IPS-18c (cell line): ENCODE results near the gene MAP4K3.

Experiments
- H3K4me3 ChIP-seq: 2 replicates; pipeline ENCODE4 v1.7.0; 2013; ENCODE audit warnings: low read depth, mild to moderate bottlenecking, low read length, moderate library complexity; ENCODE audit not compliant: insufficient read depth
- H3K9me3 ChIP-seq: one replicate; pipeline ENCODE4 v1.6.1; 2013; ENCODE audit warnings: mild to moderate bottlenecking, low read length, moderate library complexity; ENCODE audit not compliant: control insufficient read depth, insufficient read depth

Gene MAP4K3

DNA sequence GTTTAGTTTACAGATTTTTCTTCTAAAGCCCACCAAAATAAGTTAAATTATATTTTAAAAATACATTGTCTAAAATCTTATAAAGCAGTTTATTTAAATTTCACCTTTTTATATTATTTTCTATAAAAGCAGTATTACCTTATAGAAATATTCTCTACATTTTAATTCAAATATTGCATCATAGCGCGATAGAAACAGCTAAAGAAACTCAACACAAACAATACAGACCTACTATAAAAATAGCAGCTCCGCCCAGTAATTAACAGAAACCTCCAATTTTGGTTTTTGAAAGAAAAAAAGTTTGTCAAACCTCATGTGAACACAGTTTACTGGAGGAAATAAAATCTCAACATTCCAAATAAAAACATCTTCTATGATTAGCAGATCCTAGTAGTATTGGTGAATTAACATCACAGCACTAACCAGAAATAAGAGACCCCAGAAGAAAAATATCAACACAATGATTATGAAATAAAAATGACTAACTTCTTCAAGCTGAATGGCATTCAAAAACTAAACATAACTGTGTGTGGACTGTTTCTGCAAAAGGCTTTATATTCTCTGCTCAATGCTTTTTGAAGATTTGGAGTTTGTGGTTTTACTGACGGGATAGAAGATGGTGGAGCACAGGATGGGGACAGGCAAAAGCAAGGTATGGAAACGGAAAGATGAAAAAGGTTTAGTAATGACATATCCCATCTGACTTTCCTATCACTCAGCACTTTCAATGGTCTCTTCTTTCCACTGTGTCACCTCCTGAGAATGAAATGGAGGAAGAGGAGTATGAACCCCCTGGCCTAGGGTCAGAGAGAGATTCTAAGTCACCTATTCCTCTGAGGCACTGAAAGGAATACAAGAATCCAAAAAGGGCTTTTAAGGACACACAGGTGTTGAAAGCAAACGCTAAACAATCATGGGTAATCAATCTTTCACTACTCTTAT, 17.5 kb downstream of the MAP4K3 start:
- H3K4me3 ChIP-seq: no peak overlapping the region
- no peaks in the 10 kb centered on the region for H3K9me3 ChIP-seq

DNA sequence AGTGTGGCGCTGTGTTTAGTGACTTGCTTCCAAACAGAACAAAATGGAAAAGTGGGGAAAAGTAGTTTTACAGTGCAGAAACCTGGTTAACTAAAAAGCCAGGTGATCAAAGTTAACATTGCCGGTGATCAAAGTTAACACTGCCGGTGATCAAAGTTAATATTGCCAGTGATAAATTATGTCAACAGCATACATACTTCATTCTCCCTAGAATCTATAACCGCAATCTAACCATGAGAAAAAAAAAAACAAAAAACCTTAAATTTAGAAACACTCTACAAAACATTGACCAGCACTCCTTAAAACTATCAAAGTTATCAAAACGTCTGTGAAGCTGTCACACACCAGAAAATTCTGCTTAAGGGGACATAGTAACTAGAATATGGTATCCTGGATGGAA, 18.6 kb downstream of the MAP4K3 start:
- H3K9me3 ChIP-seq: no peaks in the 10 kb centered on the region
- H3K4me3 ChIP-seq: no peak overlapping the region

DNA sequence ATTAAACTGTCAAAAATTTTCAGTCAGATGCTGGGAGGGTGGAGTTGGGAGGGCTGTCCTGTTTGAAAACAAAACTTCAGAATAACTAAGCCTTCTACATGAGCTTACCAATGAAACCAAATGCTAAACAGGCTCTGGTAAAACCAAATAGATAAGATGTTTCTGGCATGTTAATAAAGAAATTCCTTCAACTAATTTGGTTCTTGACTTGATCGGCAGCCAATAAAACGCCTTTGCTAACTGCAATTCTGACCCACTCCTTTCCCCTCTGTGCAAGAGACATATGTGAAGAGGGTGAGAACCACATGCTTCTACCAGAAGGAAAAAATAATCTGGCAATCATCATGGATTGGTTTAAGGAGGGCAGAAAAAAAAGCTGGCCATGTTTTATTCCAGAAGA, 20.9 kb downstream of the MAP4K3 start:
- Histone ChIP-seq H3K9me3 (no peaks in the 10 kb centered on the region), H3K4me3 (no peak overlapping the region)

DNA sequence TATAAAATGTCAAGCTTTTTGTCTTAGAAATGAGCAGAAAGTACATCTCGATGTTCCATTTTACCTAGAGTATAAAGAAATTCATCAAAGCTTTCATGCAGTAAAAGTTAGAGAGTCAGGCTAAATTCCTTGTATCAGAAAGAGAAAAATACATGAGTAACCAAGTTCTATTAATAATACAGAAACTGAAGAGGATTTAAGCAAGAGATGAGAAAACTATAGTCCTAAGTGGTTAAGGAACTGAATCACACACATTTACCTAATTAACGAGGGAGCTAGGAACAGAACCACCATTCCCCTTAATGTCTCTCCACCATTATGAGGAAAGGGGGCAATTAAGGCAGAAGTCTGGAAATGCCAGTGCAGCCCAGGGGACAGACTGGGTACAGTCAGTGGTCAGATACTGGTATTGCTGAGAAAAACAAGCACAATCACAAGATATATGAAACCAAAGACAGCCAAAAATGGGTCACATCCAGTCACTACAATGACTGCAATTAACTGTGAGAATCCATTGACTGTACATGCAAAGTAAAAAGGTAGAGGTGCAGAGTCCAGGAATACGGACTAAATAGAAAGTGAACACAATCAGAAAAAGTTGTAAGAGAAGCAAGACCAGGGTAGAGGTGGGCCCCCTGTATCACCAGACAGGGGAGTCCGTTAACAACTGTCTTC, 23.9 kb downstream of the MAP4K3 start:
- H3K9me3 ChIP-seq: no peaks in the 10 kb centered on the region
- no peak overlapping the region for H3K4me3 ChIP-seq

DNA sequence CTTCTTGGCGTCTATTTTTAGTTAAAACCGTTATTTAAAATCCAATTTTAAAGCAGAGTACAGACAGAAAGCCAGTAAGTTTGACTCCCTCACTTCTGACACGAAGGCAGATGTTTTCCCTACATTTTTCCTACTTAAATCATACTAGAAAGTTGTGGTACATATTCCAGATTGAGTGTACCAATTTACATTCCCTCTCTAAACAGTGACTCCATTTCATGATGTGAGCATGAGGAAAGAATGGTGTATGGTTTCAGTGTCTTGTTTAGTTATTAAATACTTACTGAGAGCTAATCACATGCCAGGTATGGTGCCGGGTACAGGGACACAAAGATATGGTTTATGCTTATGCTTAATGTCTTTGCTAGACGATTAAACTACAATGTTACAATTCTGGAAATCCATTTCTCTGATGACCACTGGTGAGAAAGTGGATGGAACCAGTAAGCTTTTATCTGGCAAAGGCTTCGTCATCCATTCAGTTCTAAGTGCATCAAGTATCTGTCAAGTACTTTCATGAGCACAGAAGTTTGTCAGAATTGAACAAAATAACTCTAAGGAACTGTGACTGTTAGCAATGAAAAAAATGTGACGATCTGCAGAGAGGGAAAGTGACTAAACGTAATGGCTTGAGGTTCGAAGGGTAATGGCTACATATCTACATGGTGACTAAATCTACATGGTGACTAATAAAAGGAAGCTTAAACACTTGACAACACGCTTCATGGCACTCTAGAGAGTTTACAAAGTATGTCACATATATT, 25.7 kb downstream of the MAP4K3 start:
- no peak overlapping the region for H3K4me3 ChIP-seq
- H3K9me3 ChIP-seq: no peaks in the 10 kb centered on the region

DNA sequence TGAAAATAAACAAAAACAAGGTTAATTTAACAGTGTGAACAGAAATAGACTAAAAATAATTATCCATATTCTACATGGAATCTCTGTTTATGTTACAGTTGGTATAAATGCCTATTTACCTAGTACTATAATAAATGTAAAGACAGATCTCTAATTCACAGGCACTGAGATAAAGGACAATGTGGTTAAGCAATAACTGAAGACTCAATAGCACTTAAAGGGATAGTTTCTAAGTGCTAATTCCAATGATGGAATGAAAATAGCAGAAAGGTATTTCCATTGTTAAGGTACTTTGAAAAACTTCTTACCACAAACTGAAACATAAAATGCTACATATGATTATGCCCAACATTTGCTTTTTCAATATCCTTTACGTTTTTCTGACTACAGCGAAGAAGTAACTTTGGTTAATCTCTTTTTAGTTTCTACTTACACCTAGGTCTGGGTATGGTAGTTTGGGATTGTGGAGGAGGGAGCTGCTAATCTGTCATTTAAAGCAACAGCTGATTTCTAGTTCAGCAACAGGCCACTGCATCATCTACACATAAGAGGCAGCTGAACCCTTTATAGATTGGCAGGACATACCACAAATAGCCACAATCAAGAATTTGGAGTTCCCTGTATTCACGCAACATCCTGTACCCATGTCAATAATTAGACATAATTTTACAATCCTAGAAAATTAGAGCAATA, 27.2 kb downstream of the MAP4K3 start:
- no peak overlapping the region for H3K4me3 ChIP-seq
- H3K9me3 ChIP-seq: peaks cover 2% of the 10 kb centered on the region

DNA sequence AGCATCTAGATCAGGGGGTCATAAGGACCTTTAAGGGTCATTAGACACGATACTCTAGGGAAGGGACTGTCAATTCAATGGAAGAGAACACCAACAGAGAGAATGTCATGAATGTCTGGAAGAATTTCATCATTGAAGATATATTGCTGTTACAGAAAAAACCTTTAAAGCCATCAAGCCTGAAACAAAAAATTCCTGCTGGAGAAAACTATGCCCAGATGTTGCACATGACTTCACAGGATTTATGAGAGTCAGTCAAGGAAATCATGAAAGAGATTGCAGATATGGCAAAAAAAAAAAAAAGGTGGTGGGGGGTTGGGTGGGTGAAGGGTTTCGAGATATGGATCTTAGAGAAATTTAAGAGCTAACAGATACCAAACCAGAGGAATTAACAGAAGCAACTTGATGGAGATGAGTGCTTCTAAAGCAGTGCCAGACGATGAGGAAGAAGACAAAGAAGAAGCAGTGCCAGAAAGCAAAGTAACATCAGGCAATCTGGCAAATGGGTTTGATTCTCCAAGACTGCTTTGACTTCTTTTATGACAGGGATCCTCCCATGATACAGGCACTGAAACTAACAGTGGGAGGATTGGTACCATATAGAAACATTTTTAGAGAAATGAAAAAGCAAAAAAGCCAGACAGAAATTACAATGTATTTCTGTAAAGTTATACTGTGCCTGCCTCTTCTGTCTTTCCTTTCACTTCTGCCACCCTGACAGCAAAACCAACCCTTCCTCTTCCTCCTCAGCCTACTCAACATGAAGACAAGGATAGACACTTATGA, 28.5 kb downstream of the MAP4K3 start:
- Histone ChIP-seq H3K4me3 (no peak overlapping the region), H3K9me3 (peaks cover 2% of the 10 kb centered on the region)

DNA sequence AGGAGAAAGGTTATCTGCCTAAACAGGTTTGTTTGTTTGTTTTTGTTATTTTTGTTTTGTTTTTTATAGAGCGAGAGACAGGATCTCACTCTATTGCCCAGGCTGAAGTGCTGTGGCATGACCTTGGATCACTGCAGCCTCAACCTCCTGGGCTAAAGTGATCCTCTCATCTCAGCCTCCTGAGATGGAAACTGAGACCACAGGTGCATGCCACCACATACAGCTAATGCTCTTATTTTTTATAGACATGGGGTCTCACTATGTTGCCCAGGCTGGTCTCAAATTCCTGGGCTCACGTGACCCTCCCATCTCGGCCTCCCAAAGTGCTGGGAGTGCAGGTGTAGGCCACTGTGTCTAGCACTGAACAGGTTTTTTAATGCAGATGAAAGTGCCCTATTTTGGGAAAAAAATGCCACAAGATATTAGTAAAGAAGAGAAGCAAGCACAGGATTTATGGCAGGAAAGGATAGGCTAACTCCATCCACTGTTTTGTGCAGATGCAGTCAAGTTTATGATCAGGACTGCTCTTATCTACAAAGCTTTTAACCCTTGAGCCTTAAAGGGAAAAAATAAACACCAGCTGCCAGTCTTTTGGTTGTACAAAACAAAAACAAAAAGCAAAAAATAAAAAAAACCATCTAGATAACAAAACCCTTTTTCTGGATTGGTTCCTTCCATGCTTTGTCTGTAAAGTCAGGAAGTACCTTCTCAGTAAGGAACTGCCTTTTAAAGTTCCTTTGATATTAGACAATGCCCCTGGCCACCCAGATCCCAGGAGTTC, 29.4 kb downstream of the MAP4K3 start:
- Histone ChIP-seq H3K9me3 (peaks cover 2% of the 10 kb centered on the region), H3K4me3 (no peak overlapping the region)

DNA sequence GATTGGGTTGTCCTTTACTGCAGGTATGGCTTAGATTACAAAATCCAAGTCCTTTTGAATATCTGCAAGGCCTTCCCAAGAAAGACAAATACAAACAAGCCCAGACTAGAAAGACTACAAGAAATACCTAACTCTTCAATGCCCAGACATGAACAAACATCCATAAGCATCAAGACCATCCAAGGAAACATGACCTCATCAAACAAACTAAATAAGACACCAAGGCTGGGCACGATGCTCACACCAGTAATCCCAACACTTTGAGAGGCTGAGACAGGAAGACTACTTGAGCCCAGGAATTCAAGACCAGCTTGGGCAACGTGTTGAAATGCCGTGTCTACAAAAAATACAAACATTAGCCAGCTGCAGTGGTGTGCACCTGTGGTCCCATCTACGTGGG, 31.7 kb downstream of the MAP4K3 start:
- Histone ChIP-seq H3K9me3 (peaks cover 2% of the 10 kb centered on the region), H3K4me3 (no peak overlapping the region)

DNA sequence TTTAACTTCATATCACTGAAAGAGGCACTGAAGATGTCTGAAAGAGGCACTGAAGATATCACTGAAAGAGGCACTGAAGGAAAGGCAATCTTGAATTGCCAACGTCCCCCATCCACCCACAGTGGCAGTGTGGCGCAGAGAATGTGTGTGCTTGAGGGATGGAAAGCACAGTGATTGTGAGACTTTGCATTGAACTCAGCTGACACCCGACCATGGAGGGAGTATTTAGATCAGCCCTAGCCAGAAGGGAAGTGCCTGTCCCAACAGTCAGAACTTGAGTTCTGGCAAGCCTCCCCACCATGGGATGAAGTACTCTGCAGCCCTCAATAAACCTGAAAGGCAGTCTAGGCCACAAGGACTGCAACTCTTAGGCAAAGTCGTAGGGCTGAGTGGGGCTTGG, 33.8 kb downstream of the MAP4K3 start:
- Histone ChIP-seq H3K4me3 (no peak overlapping the region), H3K9me3 (peaks cover 2% of the 10 kb centered on the region)

DNA sequence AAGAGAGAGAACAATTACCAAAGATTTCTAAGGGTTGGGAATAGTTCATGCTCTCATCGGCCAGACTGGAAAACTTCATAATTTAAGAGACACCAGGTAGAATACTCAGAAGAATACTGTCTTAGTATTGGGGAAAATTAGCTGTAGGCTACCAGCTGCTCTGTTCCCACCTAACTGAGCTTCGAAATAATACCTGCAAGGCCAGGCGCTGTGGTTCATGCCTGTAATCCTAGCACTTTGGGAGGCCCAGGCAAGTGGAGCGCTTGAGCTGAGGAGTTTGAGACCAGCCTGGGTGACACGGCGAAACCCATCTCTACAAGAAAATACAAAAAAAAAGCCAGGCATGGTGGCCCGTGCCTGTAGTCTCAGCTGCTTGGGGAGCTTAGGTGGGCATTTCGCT, 35.8 kb downstream of the MAP4K3 start:
- Histone ChIP-seq H3K9me3 (peaks cover 2% of the 10 kb centered on the region), H3K4me3 (no peak overlapping the region)

DNA sequence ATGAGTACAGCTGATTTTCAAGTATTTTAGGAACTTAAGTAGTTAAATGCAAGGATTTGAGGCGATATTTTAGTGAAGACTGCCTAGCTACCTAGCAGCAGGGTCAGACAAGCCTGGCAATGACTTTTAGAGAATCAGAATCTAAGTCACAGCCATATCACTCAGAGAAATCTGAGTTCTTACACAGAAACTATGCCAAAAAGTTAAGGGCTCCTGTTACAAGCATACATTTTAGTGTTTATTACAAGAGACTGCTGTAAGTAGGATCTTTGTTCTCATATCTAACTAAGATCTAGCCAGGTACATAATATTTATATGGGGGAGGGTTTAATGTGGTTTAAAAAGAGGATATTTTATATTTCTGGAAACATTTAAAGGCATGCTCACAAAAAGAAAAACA, 37.5 kb downstream of the MAP4K3 start:
- H3K4me3 ChIP-seq: no peak overlapping the region
- H3K9me3 ChIP-seq: no peaks in the 10 kb centered on the region

DNA sequence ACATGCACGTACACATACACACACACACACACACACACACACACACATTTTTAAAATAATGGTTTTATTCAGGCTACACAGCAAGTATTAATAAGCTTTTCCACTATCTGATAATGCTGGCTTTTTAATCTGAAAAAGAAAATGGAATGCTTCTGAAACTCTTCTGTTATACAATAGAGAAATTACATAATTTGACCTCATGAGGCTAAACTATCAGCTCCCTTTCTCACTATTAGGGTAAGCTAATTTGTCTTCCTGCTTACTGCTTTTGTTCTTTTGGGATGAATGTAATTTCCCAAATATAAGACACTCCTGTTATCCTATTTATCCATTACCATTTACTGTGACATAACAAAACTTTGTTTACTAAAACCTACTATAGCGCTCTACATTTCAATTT, 41.8 kb downstream of the MAP4K3 start:
- Histone ChIP-seq H3K4me3 (no peak overlapping the region), H3K9me3 (no peaks in the 10 kb centered on the region)

DNA sequence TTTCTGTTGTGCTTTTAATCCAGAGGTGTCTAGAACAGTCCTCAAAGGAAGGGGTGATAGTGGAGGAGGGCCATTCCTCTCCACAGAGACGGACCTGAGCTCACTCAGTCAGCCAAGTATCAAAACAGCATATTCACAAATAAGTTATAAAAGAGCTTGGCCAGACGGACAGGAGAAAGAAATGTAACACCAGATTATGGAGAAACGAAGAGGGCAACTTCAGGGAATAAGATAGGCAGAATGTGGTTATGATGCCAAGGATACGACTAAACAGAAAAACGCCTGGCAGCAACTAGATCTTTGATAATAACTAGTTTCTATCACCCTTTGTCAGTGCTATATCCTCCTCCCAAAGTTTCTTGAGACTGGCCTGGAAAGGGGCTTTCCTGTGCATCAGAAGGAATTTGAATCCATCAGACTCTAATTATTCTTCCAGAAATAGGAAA, 42.5 kb downstream of the MAP4K3 start:
- no peak overlapping the region for H3K4me3 ChIP-seq

DNA sequence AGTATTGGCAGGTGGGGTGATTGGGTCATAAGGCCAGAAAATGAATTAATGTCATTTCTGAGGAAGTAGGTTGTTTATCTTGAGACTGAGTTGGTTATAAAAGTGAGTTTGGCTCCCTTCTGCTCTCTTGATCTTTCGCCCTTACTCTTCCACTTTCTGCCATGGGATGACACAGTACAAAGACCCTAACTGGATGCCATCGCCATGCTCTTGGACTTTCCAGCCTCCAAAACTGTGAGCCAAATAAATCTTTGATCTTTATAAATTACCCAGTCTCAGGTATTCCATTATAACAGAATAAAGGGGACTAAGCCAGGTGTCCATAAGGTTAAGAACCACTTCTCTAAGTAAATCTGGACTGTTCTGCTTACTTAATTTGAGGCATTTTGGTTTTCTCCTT, 44.4 kb downstream of the MAP4K3 start:
- Histone ChIP-seq H3K9me3 (no peaks in the 10 kb centered on the region), H3K4me3 (no peak overlapping the region)

More for the DNA sequence above, 42.5 kb downstream of the MAP4K3 start:
- H3K9me3 ChIP-seq: no peaks in the 10 kb centered on the region

DNA sequence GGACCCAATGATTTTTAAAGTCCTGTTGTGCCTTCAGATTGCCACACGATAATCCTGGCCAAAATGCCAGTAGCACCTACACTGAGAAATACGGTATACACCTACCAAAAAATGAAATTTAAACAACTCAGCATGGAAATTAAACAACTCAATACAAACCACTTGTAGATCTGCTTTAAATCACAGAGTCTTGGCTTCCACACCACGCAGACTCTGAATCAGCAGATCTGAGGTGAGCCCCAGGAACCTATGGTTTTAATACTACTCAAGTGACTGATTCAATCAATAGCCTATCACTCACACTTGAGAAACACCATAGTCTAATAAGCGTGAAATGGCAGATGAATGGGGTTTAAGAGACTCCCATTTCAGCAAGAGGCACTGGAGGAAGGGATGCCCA, 46.9 kb downstream of the MAP4K3 start:
- Histone ChIP-seq H3K9me3 (no peaks in the 10 kb centered on the region), H3K4me3 (no peak overlapping the region)
